Lower lobe of right lung (tissue), 2 donors: ENCODE results near the gene HADH. TPM values are rescaled to one million over a fixed set of nuclear protein-coding genes. Genes with fewer than 3 reads are reported as not detected.
A peak's percentile ranks its signal among the peaks of the same experiment; 100 is the strongest.

Experiments used
- ATAC-seq, 2 donors: fragments of 200-7000 bp; cut with Tn5 transposase; one replicate each; pipeline ENCODE4 v1.9.1; 2020 to 2022; ENCODE audit warnings: mild to moderate bottlenecking in 2 of 2, moderate library complexity in 2 of 2
- DNase-seq: peaks from one replicate; pipeline ENCODE4 v3.0.0-alpha.2; 2020
- H3K27ac ChIP-seq: fragments of 200-600 bp; one replicate; pipeline ENCODE4 v1.8.0; 2022
- H3K27me3 ChIP-seq: fragments of 200-600 bp; one replicate; pipeline ENCODE4 v1.8.0; 2022; ENCODE audit warnings: low read depth
- H3K36me3 ChIP-seq: fragments of 200-600 bp; one replicate; pipeline ENCODE4 v1.8.0; 2022; ENCODE audit warnings: mild to moderate bottlenecking
- H3K4me1 ChIP-seq: fragments of 200-600 bp; one replicate; pipeline ENCODE4 v1.8.0; 2022
- H3K4me3 ChIP-seq: fragments of 200-600 bp; one replicate; pipeline ENCODE4 v1.8.0; 2022; ENCODE audit warnings: mild to moderate bottlenecking
- H3K9me3 ChIP-seq: fragments of 200-600 bp; one replicate; pipeline ENCODE4 v1.8.0; 2022
- CTCF ChIP-seq: fragments of 200-600 bp; IDR thresholded peaks from one replicate; pipeline ENCODE4 v1.8.0; 2022; ENCODE audit warnings: antibody characterized with exemption, mild to moderate bottlenecking
- intact Hi-C: fragments of 100-400 bp; cut with DNase I; formaldehyde crosslinking; loops from one replicate; pipeline ENCODE4 v1.11.0; 2022
- total RNA-seq: library from RNA; stranded (reverse); fragmentation: NEBNext Ultra II Directional; extraction: Animal tissue kit (Norgen Biotek cat#: 25700); gene quantifications from one replicate; pipeline ENCODE4 v1.2.1, GENCODE V29; 2021
- donor health status: DM: no; HTN: yes; CAD: no; lungs with severe emphysema.

The HADH gene
- total RNA-seq, 1 donor from 2014 or later: 48.2 TPM

- Histone ChIP-seq H3K4me1 (no peaks in the 10 kb centered on the region), H3K27ac (no peak overlapping the region), H3K4me3 (no peak overlapping the region), H3K27me3 (no peaks in the 10 kb centered on the region), H3K9me3 (no peaks in the 10 kb centered on the region), H3K36me3 (no peaks in the 10 kb centered on the region)
- TF ChIP-seq CTCF: no peak
- DNase-seq (no peak), ATAC-seq (no peak)
- intact Hi-C loops: no loop called here
These were observed 12.2 kb upstream of the HADH start for GRCh38 chr4:107977482-107977881.

- Histone ChIP-seq H3K9me3 (no peaks in the 10 kb centered on the region), H3K4me1 (no peaks in the 10 kb centered on the region), H3K27me3 (no peaks in the 10 kb centered on the region), H3K36me3 (no peaks in the 10 kb centered on the region), H3K4me3 (no peak overlapping the region), H3K27ac (no peak overlapping the region)
- ATAC-seq (no peak), DNase-seq (no peak)
- no peak for TF ChIP-seq CTCF
- intact Hi-C loops: no loop called here
These were observed 11.6 kb upstream of the HADH start for GRCh38 chr4:107977966-107978705.

GRCh38 chr4:107978716-107979451 lies 10.8 kb upstream of the HADH start:
- H3K4me3 ChIP-seq: no peak overlapping the region
- ATAC-seq: no peak
- no peak for TF ChIP-seq CTCF
- H3K27ac ChIP-seq: no peak overlapping the region
- intact Hi-C loops: no loop called here
- DNase-seq: no peak
- no peaks in the 10 kb centered on the region for H3K4me1 ChIP-seq
- H3K9me3 ChIP-seq: no peaks in the 10 kb centered on the region
- H3K36me3 ChIP-seq: no peaks in the 10 kb centered on the region
- H3K27me3 ChIP-seq: no peaks in the 10 kb centered on the region

GRCh38 chr4:107987916-107988762 lies 1.6 kb upstream of the HADH start:
- Histone ChIP-seq H3K27ac (peak overlapping the region; percentile 88), H3K4me3 (no peak overlapping the region), H3K36me3 (no peaks in the 10 kb centered on the region), H3K4me1 (peaks cover 41% of the 10 kb centered on the region), H3K27me3 (no peaks in the 10 kb centered on the region), H3K9me3 (no peaks in the 10 kb centered on the region)
- ATAC-seq (no peak), DNase-seq (no peak)
- no peak for TF ChIP-seq CTCF
- intact Hi-C loops: no loop called here

GRCh38 chr4:107988763-107989035 lies 990 bp upstream of the HADH start:
- Histone ChIP-seq H3K9me3 (no peaks in the 10 kb centered on the region), H3K27me3 (no peaks in the 10 kb centered on the region), H3K4me3 (peak overlapping the region; percentile 84), H3K4me1 (peaks cover 46% of the 10 kb centered on the region), H3K27ac (peak overlapping the region; percentile 88), H3K36me3 (no peaks in the 10 kb centered on the region)
- ATAC-seq: peak in 1 of 2 donors; percentile 20
- TF ChIP-seq CTCF: no peak
- DNase-seq: no peak
- intact Hi-C loops: no loop called here
